Stomach (tissue), 4 donors: ENCODE measurements around the gene INPP5K.

Experiments
- POLR2AphosphoS5 ChIP-seq, 3 donors: sonication (generic); formaldehyde crosslinking; IDR thresholded peaks; one replicate each; pipeline ENCODE4 v1.6.1; 2016; ENCODE audit warnings: antibody characterized with exemption in 3 of 3
- TF ChIP-seq, protein P1 (sequence below), 7 experiments: fragments of 450-650 bp in 4 of 7; fragments of 200-600 bp in 3 of 7; sonication (generic) in 3 of 7; IDR thresholded peaks; one replicate each; pipeline ENCODE4 v1.5.1; 2016 to 2019; ENCODE audit warnings: antibody characterized with exemption in 7 of 7, control low read depth in 2 of 7, mild to moderate bottlenecking in 1 of 7

DNA sequence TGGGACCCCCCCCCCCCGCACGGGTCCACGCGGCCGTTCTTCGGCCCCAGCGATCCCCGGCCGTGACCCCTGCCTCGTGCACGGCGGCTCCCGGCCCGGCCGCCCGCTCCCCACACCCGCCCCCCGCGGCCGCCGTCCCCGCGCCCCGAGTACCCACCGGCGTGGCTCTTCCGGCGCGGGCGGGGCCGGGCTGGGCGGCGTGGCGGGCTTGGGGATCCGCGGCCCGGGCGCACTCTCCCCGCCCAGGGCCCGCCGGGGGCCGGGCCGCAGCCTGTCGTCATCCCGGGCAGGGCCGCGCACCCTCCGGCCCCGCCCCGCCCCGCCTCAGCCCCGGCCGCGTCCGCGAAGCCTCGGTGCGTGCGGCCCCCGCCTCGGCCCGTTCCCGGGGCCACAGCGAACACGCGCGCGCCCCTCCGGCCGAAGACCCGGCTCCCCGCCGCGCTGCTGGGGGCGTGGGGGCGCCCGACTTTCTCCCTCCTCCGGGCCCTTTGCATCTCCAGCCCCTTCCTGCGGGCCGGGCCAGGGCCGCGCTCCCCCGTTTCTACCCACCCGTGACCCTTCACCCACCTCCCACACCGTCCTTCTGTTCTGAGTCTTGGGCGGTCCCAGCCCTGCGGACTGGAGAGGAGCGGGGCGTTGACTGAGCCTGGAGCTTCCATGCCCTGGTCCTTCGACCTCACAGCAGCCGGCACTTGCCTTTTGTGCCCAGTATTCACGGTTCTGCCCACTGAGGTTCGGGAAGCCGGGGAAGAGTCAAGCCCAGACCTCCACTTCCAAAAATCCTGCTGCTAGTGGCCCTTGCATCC, 24.8 kb downstream of the INPP5K start:
- no peak for TF ChIP-seq POLR2AphosphoS5 (IDR thresholded peaks at IDR 0.05)
- TF ChIP-seq, protein P1, sequence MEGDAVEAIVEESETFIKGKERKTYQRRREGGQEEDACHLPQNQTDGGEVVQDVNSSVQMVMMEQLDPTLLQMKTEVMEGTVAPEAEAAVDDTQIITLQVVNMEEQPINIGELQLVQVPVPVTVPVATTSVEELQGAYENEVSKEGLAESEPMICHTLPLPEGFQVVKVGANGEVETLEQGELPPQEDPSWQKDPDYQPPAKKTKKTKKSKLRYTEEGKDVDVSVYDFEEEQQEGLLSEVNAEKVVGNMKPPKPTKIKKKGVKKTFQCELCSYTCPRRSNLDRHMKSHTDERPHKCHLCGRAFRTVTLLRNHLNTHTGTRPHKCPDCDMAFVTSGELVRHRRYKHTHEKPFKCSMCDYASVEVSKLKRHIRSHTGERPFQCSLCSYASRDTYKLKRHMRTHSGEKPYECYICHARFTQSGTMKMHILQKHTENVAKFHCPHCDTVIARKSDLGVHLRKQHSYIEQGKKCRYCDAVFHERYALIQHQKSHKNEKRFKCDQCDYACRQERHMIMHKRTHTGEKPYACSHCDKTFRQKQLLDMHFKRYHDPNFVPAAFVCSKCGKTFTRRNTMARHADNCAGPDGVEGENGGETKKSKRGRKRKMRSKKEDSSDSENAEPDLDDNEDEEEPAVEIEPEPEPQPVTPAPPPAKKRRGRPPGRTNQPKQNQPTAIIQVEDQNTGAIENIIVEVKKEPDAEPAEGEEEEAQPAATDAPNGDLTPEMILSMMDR (IDR thresholded peaks at IDR 0.05), result no peak
